H1 (cell line): Measurements from ENCODE around the gene SCNN1G. TPM values are rescaled to one million over a fixed set of nuclear protein-coding genes. Genes with fewer than 3 reads are reported as not detected.

ENCODE experiments used
- ATF2 ChIP-seq: IDR thresholded peaks from 2 replicates; pipeline ENCODE4 v1.6.1; 2012; ENCODE audit warnings: low read length, inconsistent platforms
- CREB1 ChIP-seq: IDR thresholded peaks from 2 replicates; pipeline ENCODE4 v1.6.1; 2012; ENCODE audit warnings: inconsistent platforms
- CTBP2 ChIP-seq: IDR thresholded peaks from 2 replicates; pipeline ENCODE4 v1.7.0; 2011; ENCODE audit warnings: borderline replicate concordance, mild to moderate bottlenecking, moderate library complexity, mixed read lengths, low read length; ENCODE audit not compliant: insufficient read depth, insufficient read length
- EGR1 ChIP-seq: IDR thresholded peaks from 2 replicates; pipeline ENCODE4 v1.6.1; 2011; ENCODE audit warnings: low read depth, low read length, borderline replicate concordance
- EP300 ChIP-seq, 2 experiments: IDR thresholded peaks; 1 replicate in 1 of 2; 2 replicates in 1 of 2; pipeline ENCODE4 v1.6.1; 2011 to 2012; ENCODE audit warnings: low read depth in 2 of 2, low read length in 2 of 2, mild to moderate bottlenecking in 2 of 2, borderline replicate concordance in 1 of 2, inconsistent platforms in 1 of 2, moderate library complexity in 1 of 2
- EZH2 ChIP-seq: fragments of 200-600 bp; sonication (generic); IDR thresholded peaks from 2 replicates; pipeline ENCODE4 v1.7.1; 2012; ENCODE audit warnings: low read depth, mild to moderate bottlenecking, moderate library complexity, low read length, inconsistent platforms; ENCODE audit not compliant: severe bottlenecking
- FOSL1 ChIP-seq: IDR thresholded peaks from 2 replicates; pipeline ENCODE4 v1.6.1; 2011; ENCODE audit warnings: mild to moderate bottlenecking, low read depth, low read length, moderate library complexity; ENCODE audit not compliant: insufficient read depth
- HDAC6 ChIP-seq: IDR thresholded peaks from one replicate; pipeline ENCODE4 v1.7.1; 2012; ENCODE audit warnings: low read depth, mild to moderate bottlenecking, inconsistent platforms, low read length, moderate library complexity
- JUN ChIP-seq: IDR thresholded peaks from 2 replicates; pipeline ENCODE4 v1.6.1; 2011; ENCODE audit warnings: low read depth, mild to moderate bottlenecking, improper control_type of control experiment, low read length
- KDM1A ChIP-seq: fragments of 200-600, 300-600 bp; sonication (generic); IDR thresholded peaks from 2 replicates; pipeline ENCODE4 v1.7.1; 2016; ENCODE audit warnings: mild to moderate bottlenecking, low read length, borderline replicate concordance
- KDM4A ChIP-seq: IDR thresholded peaks from one replicate; pipeline ENCODE4 v1.7.1; 2012; ENCODE audit warnings: low read depth, mild to moderate bottlenecking, moderate library complexity, low read length, inconsistent platforms; ENCODE audit not compliant: severe bottlenecking
- POU5F1 ChIP-seq: IDR thresholded peaks from 2 replicates; pipeline ENCODE4 v1.6.1; 2011; ENCODE audit warnings: low read depth, mild to moderate bottlenecking, low read length, moderate library complexity
- RXRA ChIP-seq: IDR thresholded peaks from 2 replicates; pipeline ENCODE4 v1.6.1; 2011; ENCODE audit warnings: low read depth, mild to moderate bottlenecking, low read length, moderate library complexity; ENCODE audit not compliant: insufficient read depth
- SAP30 ChIP-seq: fragments of 300-600 bp; sonication (generic); IDR thresholded peaks from 2 replicates; pipeline ENCODE4 v1.7.1; 2012; ENCODE audit warnings: low read length, moderate library complexity, mild to moderate bottlenecking, inconsistent platforms; ENCODE audit not compliant: insufficient read depth, insufficient replicate concordance
- SIN3A ChIP-seq, 2 experiments: IDR thresholded peaks in 1 of 2; conservative IDR thresholded peaks in 1 of 2; 2 replicates each; pipeline ENCODE4 v1.6.1; 2011 to 2012; ENCODE audit warnings: low read length in 2 of 2, improper control_type of control experiment in 1 of 2, low read depth in 1 of 2, mild to moderate bottlenecking in 1 of 2
- SIRT6 ChIP-seq: IDR thresholded peaks from one replicate; pipeline ENCODE4 v1.7.1; 2012; ENCODE audit warnings: low read length, inconsistent platforms
- SRF ChIP-seq: IDR thresholded peaks from 2 replicates; pipeline ENCODE4 v1.6.1; 2011; ENCODE audit warnings: mild to moderate bottlenecking, low read depth, low read length, moderate library complexity
- TAF7 ChIP-seq: optimal IDR thresholded peaks from 2 replicates; pipeline ENCODE3; 2011; ENCODE audit warnings: low read depth, mild to moderate bottlenecking, inconsistent platforms, low read length, moderate library complexity, borderline replicate concordance
- TBP ChIP-seq: IDR thresholded peaks from 2 replicates; pipeline ENCODE4 v1.6.1; 2011; ENCODE audit warnings: low read depth, low read length, improper control_type of control experiment
- TEAD4 ChIP-seq: IDR thresholded peaks from 2 replicates; pipeline ENCODE4 v1.6.1; 2012; ENCODE audit warnings: low read depth, low read length, inconsistent platforms, mixed read lengths
- polyA plus RNA-seq, 7 experiments: library from polyadenylated mRNA; depleted of rRNA in 3 of 7; stranded (reverse) in 5 of 7; unstranded in 2 of 7; fragments of >200 nt in 5 of 7; fragments of 200-250 nt in 2 of 7; gene quantifications; 1 replicate in 5 of 7; 2 replicates in 1 of 7; 4 replicates in 1 of 7; pipeline versions ENCODE4 v1.2.1 to v1.2.3, GENCODE V29; 2011 to 2013; ENCODE audit warnings: missing spikeins in 2 of 7, mixed read lengths in 2 of 7
- total RNA-seq: library from RNA; stranded (reverse); fragmentation: NEBNext Ultra II Directional; extraction: Animal tissue kit (Norgen Biotek cat#: 25700); gene quantifications from 2 replicates; pipeline ENCODE4 v1.2.1, GENCODE V29; 2021
- TF ChIP-seq, protein P1 (sequence below): IDR thresholded peaks from 2 replicates; pipeline ENCODE4 v1.6.1; 2012; ENCODE audit warnings: inconsistent platforms

SCNN1G gene
- total and polyA plus RNA-seq, 2 of the 8 experiments (the other 6 are each of a cell fraction or from before 2014, with no cell fraction given), result 0.73 to 1.1 TPM

GRCh38 chr16:23149267-23149992 lies 33.1 kb upstream of the SCNN1G start, which contains the start of gene USP31 (continued):
- TF ChIP-seq ATF2, result no peak
- TF ChIP-seq EGR1, result no peak
- TF ChIP-seq TEAD4, result no peak
- TF ChIP-seq POU5F1, result no peak
- TF ChIP-seq, protein P1, sequence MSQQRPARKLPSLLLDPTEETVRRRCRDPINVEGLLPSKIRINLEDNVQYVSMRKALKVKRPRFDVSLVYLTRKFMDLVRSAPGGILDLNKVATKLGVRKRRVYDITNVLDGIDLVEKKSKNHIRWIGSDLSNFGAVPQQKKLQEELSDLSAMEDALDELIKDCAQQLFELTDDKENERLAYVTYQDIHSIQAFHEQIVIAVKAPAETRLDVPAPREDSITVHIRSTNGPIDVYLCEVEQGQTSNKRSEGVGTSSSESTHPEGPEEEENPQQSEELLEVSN, result no peak
- no peak for TF ChIP-seq KDM1A
- peak; percentile 38; the same call in 1 of the 2 replicates for TF ChIP-seq SRF
- no peak for TF ChIP-seq EP300 (IDR thresholded peaks at IDR 0.05; ENCODE audit: borderline replicate concordance in 1 of 2, low read depth in 2 of 2, low read length in 2 of 2)
- no peak for TF ChIP-seq HDAC6
- no peak for TF ChIP-seq RXRA
- peak; percentile 85 for TF ChIP-seq SAP30
- peak; percentile 15 for TF ChIP-seq TAF7
- peak; percentile 45 for TF ChIP-seq KDM4A
- TF ChIP-seq SIRT6, result no peak
- peak; percentile 89 for TF ChIP-seq CREB1
- peak; percentile 18; the same call in 1 of the 2 replicates for TF ChIP-seq TBP
- TF ChIP-seq FOSL1, result no peak
- TF ChIP-seq EZH2, result no peak
- peak in 1 of 2 experiments; percentile 93; a peak in 2 of 4 replicates for TF ChIP-seq SIN3A (conservative IDR thresholded peaks at IDR 0.05 in 1 of 2, IDR thresholded peaks at IDR 0.05 in 1 of 2; ENCODE audit: low read depth in 1 of 2, low read length in 2 of 2)
- TF ChIP-seq JUN, result no peak
- TF ChIP-seq CTBP2, result no peak
